Left ventricle myocardium superior (tissue), 1 donor: ENCODE results near the gene DPF3. TPM values are rescaled to one million over a fixed set of nuclear protein-coding genes. Genes with fewer than 3 reads are reported as not detected.
"Not testable (repeated sequence)": the region's sequence is repeated elsewhere in the genome, so short reads cannot be mapped to it uniquely, and the experiment has no call there.

Source experiments
- ATAC-seq: fragments of 200-7000 bp; cut with Tn5 transposase; one replicate; pipeline ENCODE4 v1.9.1; 2020; ENCODE audit warnings: mild to moderate bottlenecking, moderate library complexity
- DNase-seq: peaks from one replicate; pipeline ENCODE4 v3.0.0-alpha.2; 2020
- intact Hi-C: fragments of 100-400 bp; cut with micrococcal nuclease; formaldehyde crosslinking; loops from one replicate; pipeline ENCODE4 v1.11.0; 2022
- total RNA-seq: library from RNA; stranded (reverse); fragmentation: NEBNext Ultra II Directional; extraction: Animal tissue kit (Norgen Biotek cat#: 25700); gene quantifications from one replicate; pipeline ENCODE4 v1.2.1, GENCODE V29; 2021
- donor health status: DM: no; HTN: yes; CAD: no; lungs with severe emphysema.

The DPF3 gene
- total RNA-seq, 1 donor from 2014 or later: 28.7 TPM

DNA sequence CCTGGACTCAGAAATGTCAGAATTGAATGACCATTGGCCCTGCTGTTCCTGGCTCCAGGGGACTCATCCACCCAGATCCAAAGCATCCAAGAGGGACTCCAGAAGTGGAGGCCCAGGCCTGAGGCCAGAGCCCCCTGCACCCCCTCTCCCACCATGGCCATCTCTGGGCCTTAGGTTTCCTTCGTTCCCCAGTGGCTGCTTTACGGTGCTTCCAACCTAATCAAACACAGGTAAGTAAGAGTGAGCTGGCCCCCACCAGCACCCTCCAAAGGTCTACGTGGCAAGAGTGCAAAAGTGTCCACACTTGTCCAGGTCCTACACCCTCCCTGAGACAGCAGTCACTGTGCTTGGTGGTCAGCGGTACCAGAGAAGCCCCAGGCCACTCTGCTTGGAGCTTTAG lies 139.0 kb downstream of the DPF3 start:
- ATAC-seq (no peak), DNase-seq (no peak)
- intact Hi-C loops: no loop called here

DNA sequence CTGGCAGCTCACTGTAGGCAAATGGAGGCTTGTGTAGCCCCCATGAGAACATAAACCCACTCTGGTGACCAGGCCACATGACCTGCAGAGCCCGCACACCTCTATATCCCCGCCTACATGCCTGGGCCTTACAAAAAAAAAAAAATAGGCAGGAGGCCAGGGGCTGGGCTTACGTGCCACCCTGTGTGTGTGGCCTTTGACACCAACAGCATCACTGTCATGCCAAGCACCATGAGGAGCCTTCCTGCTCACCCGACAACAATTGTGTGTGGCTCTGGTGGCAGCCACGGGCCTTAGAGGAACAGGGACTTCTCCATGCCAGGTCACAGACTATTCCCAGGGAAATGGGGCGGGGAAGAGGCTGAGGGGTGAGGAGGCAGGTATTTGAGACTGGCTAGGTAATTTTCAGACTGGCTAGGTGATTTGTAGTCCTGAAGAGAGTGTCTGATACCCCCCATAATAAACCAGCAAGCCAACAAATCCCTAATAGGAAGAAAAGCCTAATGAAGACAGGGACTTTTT lies 140.0 kb downstream of the DPF3 start:
- no peak for DNase-seq
- intact Hi-C loops: no loop called here
- peak; percentile 31 for ATAC-seq

DNA sequence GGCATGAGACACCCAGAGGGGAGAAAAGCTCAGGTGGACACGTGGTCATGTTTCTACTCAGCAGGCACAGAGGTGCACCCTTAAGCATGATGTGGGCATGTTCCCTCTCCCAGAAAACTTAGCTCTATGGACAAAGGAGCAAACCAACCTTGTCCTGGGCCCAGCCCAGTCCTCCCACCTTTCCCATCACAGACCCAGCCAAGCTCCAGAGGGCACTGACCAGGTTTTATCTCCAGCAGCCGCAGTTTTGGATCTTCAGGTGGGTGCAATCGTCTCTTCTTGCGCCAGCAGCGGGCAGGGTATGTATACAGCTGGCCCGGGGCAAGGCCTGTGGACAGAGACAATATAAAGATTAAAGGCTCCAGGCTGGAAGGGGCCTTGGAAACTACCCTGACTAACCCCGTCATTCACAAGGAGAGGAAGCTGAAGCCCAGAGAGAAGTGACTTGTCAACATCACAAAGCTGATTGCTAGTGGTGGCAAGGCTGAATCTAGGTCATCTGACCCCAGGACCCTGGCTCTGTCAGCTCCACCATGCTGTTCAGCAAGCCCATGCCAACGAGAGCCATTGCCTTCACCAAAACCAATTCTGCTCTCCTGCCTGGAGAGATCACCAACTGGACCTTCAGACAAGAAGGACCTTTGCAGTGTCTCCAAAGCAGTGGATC lies 140.7 kb downstream of the DPF3 start:
- DNase-seq (no peak), ATAC-seq (peak; percentile 8)
- intact Hi-C loops: no loop called here

DNA sequence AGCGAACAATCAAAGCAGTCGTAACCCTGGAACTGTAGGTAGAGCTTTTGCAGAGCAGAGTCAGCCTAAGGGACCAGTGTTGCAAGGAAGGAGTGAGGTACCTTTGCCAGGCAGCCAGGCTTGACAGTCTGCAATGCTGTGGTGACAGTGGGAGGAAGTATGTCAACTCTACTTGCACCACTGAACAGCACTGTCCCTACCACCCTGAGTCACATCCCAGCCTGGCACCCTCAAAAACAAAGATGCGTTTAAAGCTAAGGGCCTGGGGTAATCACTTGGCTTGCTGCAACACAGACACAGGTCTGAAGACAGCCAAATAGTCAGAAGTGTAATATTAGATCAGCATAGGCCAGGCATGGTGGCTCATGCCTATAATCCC lies 141.9 kb downstream of the DPF3 start:
- DNase-seq (no peak), ATAC-seq (no peak)
- intact Hi-C loops: no loop called here

DNA sequence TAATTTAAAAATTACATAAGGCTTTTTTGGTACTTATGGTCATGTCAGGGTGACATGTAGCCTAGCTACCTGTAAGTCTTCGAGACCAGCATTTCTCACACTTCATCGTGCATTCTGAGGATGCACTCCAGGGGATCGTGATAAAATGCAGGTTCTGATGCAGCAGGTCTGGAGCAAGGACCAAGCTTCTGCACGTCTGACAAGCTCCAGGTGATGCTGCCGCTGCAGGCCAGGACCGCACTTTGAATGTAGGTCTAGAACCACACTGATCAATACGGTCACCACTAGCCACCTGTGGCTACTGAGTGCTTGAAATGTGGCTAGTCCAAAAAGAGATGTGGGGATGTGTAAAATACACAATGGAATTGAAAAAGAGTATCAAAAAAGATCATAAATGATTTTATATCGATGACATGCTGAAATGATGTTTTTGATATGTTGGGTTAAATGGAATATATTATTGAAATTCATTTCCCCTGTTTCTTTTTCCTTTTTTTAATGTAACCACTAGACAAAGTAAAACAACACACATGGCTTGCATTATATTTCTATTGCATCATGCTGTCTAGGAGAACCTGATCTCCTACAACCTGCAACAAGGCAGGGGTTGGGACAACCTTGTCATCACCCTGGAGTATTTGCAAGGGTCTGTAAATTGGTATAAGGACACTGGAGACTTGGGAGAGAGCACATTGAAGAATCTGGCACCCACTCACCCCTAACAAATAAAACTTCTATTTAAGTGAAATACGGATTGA lies 142.4 kb downstream of the DPF3 start:
- intact Hi-C loops: no loop called here
- DNase-seq (no peak), ATAC-seq (no peak)

DNA sequence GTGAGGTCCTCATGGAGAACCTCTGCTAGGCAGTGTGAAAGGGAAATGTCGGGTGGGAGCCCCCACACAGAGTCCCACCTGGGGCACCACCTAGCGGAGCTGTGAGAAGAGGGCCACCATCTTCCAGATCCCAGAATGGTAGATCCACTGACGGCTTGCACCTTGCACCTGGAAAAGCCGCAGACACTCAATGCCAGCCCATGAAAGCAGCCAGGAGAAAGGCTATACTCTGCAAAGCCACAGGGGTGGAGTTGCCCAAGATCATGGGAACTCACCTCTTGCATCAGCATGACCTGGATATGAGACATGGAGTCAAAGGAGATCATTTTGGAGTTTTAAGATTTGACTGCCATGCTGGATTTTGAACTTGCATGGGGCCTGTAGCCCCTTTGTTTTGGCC lies 145.0 kb downstream of the DPF3 start:
- ATAC-seq, intact Hi-C loops, DNase-seq: not testable (repeated sequence)

DNA sequence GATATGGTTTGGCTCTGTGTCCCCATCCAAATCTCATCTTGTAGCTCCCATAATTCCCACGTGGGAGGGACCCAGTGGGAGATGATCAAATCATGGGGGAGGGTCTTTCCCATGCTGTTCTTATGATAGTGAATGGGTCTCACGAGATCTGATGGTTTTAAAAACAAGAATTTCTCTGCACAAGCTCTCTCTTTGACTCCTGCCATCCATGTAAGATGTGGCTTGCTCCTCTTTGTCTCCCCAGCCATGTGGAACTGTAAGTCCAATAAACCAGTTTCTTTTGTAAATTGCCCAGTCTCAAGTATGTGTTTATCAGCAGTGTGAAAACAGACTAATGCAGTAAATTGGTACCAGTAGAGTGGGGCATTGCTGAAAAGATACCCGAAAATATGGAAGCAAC lies 146.2 kb downstream of the DPF3 start:
- intact Hi-C loops: no loop called here
- ATAC-seq: no peak
- DNase-seq: no peak

DNA sequence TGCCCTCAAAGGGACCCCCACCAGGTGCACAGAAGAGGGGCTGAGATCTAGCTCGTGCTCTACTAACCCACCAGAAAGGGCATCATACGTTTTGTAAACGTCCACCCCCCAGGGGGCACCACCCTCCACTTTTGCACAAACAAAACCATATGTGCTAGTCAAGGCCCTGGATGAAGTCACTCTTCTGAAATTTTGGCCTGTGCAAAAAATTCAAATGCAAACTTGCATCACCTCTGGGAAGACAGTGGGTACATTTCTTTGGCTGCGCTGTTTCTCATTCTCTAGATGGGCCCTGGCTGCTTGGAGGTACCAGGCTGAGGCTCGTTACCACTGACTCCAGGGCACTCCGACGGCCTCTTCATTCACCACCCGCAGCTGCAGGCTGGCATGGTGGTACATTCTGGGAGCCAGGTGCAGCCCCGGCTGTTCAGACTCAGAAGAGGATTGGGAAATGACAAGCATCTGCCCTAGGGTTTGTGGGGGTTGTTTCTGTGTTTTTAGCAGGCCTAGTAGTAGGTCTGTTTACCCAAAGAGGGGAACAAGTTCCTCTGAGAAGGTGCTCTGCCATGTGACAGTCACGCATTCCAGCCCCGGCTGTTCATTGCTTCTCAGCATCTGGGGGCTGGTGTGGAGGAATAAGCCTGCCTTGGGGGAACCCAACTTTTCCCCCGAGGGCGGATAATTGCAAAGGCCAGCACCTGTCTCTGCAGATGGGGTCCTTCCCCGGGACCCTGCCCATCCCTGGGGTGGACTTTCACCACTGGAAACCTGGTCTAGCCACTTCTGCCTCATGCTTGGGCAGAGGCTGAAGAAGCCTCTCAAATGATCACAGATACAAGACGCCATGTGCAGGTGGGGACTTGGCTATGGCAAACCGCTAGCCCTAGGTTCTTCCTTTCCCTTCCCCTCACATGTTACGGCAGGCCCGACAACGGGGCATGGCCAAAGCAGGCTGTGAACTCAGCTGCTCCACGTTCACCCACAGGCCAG lies 147.6 kb downstream of the DPF3 start:
- ATAC-seq (peak; percentile 18), DNase-seq (no peak)
- intact Hi-C loops: no loop called here

DNA sequence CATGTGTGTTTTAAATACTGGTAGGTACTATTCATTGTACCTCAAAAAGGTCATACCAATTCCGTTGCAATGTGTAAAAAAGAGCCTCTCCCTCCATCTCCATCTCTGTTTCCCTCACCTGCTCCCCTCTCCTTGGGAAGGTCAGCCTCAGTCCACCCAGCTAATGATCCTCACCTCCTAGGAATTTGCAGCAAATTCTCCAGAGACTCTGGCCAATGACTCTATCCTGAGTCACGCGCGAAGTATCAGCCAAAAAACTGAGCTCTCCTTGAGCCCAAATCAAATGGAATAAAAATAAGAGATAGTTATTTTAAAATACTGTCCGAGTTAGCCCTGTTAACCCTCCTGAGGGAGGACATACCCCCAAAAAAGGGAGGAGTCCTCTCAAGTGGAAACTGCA lies 148.4 kb downstream of the DPF3 start:
- ATAC-seq (no peak), DNase-seq (no peak)
- intact Hi-C loops: no loop called here

DNA sequence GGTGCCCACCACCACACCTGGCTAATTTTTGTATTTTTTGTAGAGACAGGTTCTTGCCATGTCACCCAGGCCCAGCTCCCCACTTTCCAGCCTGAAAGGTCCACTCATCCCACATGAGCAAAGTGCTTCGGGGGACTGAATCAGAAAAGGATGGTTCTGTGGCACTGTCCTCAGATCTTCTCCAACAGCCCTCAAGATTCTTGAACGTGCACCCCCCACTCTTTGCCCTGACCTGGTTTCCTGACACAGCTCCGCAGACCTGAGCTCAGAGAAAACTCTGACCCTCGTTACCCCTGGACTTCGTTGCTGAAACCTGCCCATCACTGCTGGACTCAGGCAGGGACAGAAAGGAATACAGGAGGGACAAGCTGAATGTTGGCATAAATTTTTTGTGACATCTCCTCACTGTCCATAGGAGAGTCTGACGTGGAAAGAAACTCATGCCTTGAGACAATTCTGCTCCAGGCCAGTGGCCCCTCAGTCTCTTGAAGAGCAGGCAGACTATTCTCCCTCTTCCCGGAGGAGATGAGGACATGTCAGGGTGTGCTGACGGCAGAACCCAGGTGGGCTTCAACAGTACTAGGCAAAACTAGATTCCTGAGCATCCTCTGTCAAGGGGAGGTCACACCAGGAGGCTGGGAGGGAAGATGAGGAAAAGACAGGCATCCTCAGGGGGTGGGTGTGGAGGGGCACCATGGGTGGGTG lies 149.3 kb downstream of the DPF3 start:
- DNase-seq: no peak
- intact Hi-C loops: no loop called here
- ATAC-seq: no peak

DNA sequence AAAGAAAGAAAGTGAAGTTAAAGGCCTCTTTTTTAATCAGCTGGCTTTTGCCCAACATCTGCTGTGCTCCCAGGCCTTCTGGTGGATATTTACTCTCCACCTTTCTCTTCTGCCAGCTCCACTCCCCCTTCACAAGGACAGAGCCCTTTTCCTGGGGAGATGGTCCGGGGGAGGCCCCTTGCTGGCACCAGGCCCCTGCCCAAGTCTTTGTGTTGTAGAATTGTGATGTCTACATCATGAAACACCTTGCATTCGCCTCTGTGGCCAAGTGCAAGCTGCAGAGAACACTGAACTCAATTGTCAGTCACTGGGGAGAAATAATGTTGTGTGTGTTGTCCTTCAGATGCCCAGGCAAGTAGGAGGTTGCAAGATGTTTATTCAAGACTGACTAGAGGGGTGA lies 150.3 kb downstream of the DPF3 start:
- peak; percentile 29 for ATAC-seq
- DNase-seq: no peak
- intact Hi-C loops: no loop called here

DNA sequence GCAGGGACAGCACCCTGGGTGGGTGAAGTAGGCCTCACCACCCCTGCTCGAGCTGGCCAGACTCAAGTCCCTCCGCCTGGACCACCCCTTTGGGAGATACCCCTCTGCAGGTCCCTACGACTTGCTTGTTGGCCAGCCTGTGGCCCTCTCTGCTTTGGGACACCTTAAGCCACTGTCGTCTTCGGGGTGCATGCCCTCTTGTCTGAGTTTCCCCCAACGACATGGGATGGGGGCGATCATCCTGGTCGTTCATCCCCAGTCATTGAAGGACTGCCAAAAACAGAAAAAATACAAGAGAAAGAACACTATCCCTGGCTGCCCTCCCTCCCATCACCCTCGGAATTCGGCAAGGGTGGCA lies 151.1 kb downstream of the DPF3 start:
- DNase-seq (no peak), ATAC-seq (no peak)
- intact Hi-C loops: no loop called here

DNA sequence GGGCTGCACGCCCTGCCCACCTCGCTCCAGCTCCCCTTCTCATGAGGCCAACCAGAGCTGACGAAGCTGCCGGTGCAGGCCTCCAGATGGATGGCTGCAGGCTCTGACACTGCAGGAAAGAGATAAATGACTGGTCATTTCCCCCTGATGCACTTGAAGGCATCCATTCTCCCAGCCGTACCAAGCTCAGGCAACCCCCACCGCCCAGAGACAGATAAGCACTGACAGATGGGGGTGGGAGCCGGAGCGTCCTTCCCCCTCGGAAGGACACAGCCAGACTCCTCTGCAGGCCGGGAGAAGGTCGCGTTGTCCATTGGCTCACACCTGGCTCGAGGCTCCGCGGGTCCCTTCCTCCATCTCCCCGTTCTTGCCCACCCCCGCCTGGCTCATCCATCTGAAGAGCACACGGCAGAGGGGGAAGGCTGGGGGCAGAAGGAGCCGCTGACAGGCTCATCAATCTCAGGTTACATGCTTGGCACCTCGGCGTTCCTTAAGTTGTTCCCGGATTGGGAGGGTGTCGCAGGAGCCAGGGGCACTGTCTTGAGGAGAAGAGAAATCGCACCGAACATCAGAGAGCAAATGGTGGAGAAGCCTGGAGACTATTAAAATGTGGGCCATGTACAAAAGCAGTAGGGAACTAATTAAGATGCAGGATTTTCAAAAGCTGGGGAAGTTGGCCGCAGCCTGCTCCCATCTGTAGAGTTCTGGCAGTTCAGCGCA lies 151.6 kb downstream of the DPF3 start:
- intact Hi-C loops: no loop called here
- no peak for ATAC-seq
- no peak for DNase-seq

DNA sequence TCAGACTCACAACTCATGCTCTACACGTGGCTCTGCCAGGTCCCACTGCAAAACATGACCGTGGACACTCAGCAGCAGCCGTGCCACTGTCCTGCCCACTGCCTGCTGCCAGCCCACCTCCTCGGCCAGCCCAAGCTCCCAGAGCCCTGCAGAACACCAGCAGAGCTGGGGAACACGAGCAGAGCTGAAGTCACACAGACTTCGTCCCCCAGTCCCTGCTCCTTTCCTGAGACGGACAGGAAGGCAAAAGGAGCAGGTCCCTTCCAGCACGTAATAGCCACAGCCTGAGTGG lies 152.1 kb downstream of the DPF3 start:
- intact Hi-C loops: no loop called here
- ATAC-seq: no peak

DNA sequence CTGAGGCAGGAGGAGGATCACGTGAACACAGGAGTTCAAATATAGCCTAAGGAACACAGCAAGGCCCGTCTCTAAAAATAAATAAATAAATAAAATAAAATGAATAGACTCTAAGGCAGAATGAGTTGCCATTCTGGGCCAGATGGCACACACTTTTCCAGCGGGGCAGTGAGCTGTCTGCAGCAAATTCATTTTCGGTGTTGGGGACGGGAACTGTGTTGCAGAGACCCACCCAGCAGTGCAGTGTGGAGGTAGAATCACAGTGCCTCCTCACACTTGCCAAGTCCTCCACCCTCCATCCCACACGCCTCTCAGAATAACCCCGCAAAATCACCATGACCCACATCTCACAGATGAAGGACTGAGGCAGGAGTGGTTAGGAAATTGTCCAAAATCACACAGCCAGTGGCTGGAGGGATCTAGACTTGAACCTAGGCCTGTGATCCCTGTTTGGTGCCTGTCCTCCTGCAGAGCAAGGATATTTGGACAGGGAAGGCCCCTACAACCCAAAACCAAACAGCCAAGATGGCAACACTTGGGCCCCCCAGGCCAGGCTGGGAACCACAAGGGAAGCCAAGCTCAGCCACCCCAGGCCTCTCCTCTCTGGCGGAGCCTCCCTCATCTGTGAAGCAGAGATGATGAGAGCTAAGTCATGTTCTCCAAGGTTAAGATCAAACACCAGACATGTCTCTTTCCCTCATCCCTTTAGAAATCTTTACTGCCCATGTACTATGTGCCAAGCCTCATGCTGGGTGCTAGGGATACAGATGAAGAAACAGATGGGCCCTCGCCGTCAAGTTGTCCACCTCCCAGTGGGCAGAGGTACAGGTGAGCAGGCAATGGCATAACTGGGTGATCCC lies 152.7 kb downstream of the DPF3 start:
- intact Hi-C loops: no loop called here
- DNase-seq (no peak), ATAC-seq (no peak)

More for the DNA sequence above, 152.1 kb downstream of the DPF3 start:
- DNase-seq: no peak

DNA sequence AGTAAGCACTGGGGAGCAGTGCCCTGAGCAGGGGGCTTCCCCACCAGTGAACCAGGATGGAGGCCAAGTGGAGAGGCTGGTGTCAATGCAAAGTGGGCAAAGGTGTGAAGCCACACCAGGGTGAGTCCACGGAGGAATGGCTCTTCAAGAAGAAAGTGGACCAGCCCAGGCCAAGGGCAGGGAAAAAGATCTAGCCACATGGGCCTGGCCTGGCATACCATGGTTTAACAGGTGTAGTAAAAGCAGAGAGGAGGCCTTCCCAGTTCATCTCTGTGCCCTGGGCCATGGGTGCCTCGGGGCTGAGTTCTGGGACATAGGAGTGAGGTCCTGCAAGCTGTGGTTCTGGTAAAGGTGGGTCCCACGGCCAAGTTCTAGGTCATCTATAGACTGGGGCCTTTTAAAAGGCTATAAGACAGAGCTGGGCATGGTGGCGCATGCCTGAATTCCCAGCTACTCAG lies 153.4 kb downstream of the DPF3 start:
- ATAC-seq (no peak), DNase-seq (no peak)
- intact Hi-C loops: no loop called here

DNA sequence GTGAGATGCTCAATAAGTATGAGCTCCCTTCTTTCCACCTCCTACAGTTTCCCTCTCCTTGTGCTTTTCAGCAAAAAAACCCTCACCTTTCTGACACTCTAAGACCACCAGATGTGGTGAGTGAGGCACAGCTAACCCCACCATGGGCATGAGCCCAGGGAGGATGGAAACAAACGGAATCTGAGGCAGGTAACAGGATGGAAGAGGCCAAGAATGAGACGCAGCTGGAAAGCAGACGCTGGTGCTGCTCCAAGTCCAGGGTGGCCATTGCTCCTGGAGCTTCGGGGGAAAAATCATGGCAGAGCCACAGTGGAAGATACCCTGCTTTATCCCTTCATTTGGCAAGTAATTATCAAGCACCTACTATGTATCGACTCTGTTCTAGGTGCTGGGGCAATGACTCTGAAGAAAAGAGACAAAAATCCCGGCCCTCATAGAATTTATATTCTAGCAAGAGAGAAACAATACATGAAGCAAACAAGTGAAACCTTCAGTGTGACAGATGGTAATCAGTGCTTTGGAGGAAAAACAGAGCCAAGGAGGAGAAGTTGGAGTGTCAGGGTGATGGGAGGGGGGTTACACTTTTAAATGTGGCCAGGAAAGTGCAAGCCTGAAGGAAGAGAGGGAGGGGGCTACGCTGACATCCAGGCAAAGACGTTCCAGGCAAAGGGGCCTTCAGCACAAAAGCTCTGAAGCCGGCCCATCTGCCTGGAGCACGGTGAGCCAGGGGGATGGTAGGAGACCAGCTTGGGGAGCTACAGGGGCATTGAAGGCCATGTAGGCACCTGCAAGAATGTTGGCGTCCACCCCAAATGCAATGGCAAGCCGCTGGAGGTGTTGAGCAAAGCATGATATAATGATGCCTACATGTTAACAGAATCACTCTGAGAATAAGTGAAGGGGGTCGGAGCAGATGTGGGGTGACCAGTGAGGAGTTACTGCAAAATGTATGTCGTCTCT lies 154.2 kb downstream of the DPF3 start:
- intact Hi-C loops: no loop called here
- no peak for DNase-seq
- ATAC-seq: no peak
